ENCODE measurements around the gene DOCK2.

GRCh38 chr5:170038241-170038640, 401.2 kb downstream of the DOCK2 start:
- TF ChIP-seq CTCF (IDR thresholded peaks at IDR 0.05) (no peak), GABPA (IDR thresholded peaks at IDR 0.05; ENCODE audit: low read depth) (no peak), ZBTB33 (IDR thresholded peaks at IDR 0.05; ENCODE audit: borderline replicate concordance, low read depth) (no peak), EP300 (IDR thresholded peaks at IDR 0.05; ENCODE audit: borderline replicate concordance in 1 of 2, low read depth in 1 of 2, low read length in 1 of 2) (no peak), POLR2AphosphoS5 (IDR thresholded peaks at IDR 0.05; ENCODE audit: low read depth, low read length) (no peak), EZH2phosphoT487 (IDR thresholded peaks at IDR 0.05; ENCODE audit: borderline replicate concordance, low read depth) (no peak), REST (IDR thresholded peaks at IDR 0.05; ENCODE audit: low read depth, low read length) (no peak), TAF1 (IDR thresholded peaks at IDR 0.05; ENCODE audit: borderline replicate concordance, low read depth, low read length) (no peak)

All from SK-N-SH (cell line).